KMS-11 (cell line): ENCODE results near the gene RASSF5.

Source experiments
- H2AFZ ChIP-seq: fragments of 200-600 bp; sonication (generic); 2 replicates; pipeline ENCODE4 v1.6.1; 2016; ENCODE audit warnings: antibody characterized with exemption, mixed run types, low read depth
- H3K27ac ChIP-seq: fragments of 200-600 bp; sonication (generic); 2 replicates; pipeline ENCODE4 v1.6.1; 2016; ENCODE audit warnings: mild to moderate bottlenecking, mixed run types
- H3K27me3 ChIP-seq: fragments of 200-600 bp; sonication (generic); 2 replicates; pipeline ENCODE4 v1.6.1; 2017; ENCODE audit warnings: mild to moderate bottlenecking, low read depth, mixed run types, moderate library complexity; ENCODE audit not compliant: insufficient read depth
- H3K36me3 ChIP-seq: fragments of 200-600 bp; sonication (generic); 2 replicates; pipeline ENCODE4 v1.6.1; 2017; ENCODE audit warnings: mild to moderate bottlenecking, mixed run types; ENCODE audit not compliant: insufficient read depth
- H3K4me1 ChIP-seq: fragments of 200-600 bp; sonication (generic); 2 replicates; pipeline ENCODE4 v1.6.1; 2016; ENCODE audit warnings: mild to moderate bottlenecking, low read depth, mixed run types; ENCODE audit not compliant: poor library complexity, severe bottlenecking
- H3K4me2 ChIP-seq: fragments of 200-600 bp; sonication (generic); 2 replicates; pipeline ENCODE4 v1.7.0; 2016; ENCODE audit warnings: mild to moderate bottlenecking, mixed run types
- H3K4me3 ChIP-seq: fragments of 200-600 bp; sonication (generic); IDR thresholded peaks from 2 replicates; pipeline ENCODE4 v1.6.1; 2017; ENCODE audit warnings: low read depth, low read length, mixed read lengths; ENCODE audit not compliant: insufficient read depth
- H3K79me2 ChIP-seq: fragments of 200-600 bp; sonication (generic); 2 replicates; pipeline ENCODE4 v1.6.1; 2016; ENCODE audit warnings: low read depth, mixed run types; ENCODE audit not compliant: insufficient read depth
- H3K9ac ChIP-seq: fragments of 200-600 bp; sonication (generic); 2 replicates; pipeline ENCODE4 v1.6.1; 2016; ENCODE audit warnings: mild to moderate bottlenecking, mixed run types
- H4K20me1 ChIP-seq: fragments of 200-600 bp; sonication (generic); 2 replicates; pipeline ENCODE4 v1.6.1; 2016; ENCODE audit warnings: mild to moderate bottlenecking, mixed run types; ENCODE audit not compliant: insufficient read depth
- TF ChIP-seq, protein P1 (sequence below): fragments of 200-600 bp; sonication (generic); conservative IDR thresholded peaks from 2 replicates; pipeline ENCODE4 v1.6.1; 2017; ENCODE audit warnings: low read depth, mild to moderate bottlenecking, antibody characterized with exemption, low read length, moderate library complexity, mixed read lengths

Gene RASSF5

GRCh38 chr1:206469933-206470691, 37.2 kb upstream of the RASSF5 start, which contains the start of gene IKBKE:
IKBKE (plus strand) TSS chr1:206470476; CDS start chr1:206473228, 2,752 bp downstream.
- Histone ChIP-seq H3K9ac (peak within 1 kb of the TSS; percentile 67), H3K27me3 (no peaks in the 10 kb centered on the region), H4K20me1 (no peaks in the 10 kb centered on the region), H3K27ac (peak within 1 kb of the TSS; percentile 44), H2AFZ (peak within 1 kb of the TSS; percentile 72), H3K4me3 (peak within 1 kb of the TSS; percentile 32), H3K4me2 (peak within 1 kb of the TSS; percentile 91), H3K4me1 (peaks cover 62% of the 10 kb centered on the region), H3K79me2 (peaks cover 8% of the 10 kb centered on the region; the same call in 1 of the 2 replicates), H3K36me3 (0 out of 2 replicates have a peak, but pooled peaks cover 4% of the 10 kb centered on the region)
- TF ChIP-seq, protein P1, sequence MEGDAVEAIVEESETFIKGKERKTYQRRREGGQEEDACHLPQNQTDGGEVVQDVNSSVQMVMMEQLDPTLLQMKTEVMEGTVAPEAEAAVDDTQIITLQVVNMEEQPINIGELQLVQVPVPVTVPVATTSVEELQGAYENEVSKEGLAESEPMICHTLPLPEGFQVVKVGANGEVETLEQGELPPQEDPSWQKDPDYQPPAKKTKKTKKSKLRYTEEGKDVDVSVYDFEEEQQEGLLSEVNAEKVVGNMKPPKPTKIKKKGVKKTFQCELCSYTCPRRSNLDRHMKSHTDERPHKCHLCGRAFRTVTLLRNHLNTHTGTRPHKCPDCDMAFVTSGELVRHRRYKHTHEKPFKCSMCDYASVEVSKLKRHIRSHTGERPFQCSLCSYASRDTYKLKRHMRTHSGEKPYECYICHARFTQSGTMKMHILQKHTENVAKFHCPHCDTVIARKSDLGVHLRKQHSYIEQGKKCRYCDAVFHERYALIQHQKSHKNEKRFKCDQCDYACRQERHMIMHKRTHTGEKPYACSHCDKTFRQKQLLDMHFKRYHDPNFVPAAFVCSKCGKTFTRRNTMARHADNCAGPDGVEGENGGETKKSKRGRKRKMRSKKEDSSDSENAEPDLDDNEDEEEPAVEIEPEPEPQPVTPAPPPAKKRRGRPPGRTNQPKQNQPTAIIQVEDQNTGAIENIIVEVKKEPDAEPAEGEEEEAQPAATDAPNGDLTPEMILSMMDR = peak; percentile 18; the same call in 1 of the 2 replicates

GRCh38 chr1:206470692-206471414, 36.5 kb upstream of the RASSF5 start:
- no peaks in the 10 kb centered on the region for H4K20me1 ChIP-seq
- H3K27ac ChIP-seq = peak overlapping the region; percentile 44
- peaks cover 8% of the 10 kb centered on the region; the same call in 1 of the 2 replicates for H3K79me2 ChIP-seq
- H2AFZ ChIP-seq = peak overlapping the region; percentile 72; the same call in 1 of the 2 replicates
- H3K4me3 ChIP-seq = peak overlapping the region; percentile 32
- 0 out of 2 replicates have a peak, but pooled peaks cover 4% of the 10 kb centered on the region for H3K36me3 ChIP-seq
- peak overlapping the region; percentile 91 for H3K4me2 ChIP-seq
- H3K4me1 ChIP-seq = peaks cover 65% of the 10 kb centered on the region
- H3K27me3 ChIP-seq = no peaks in the 10 kb centered on the region
- TF ChIP-seq, protein P1 = no peak
- H3K9ac ChIP-seq = peak overlapping the region; percentile 67

- TF ChIP-seq, protein P1 = no peak
- Histone ChIP-seq H3K9ac (peak overlapping the region; percentile 67; the same call in 1 of the 2 replicates), H3K4me1 (peaks cover 66% of the 10 kb centered on the region), H3K79me2 (peaks cover 8% of the 10 kb centered on the region; the same call in 1 of the 2 replicates), H3K4me3 (no peak overlapping the region), H3K36me3 (0 out of 2 replicates have a peak, but pooled peaks cover 4% of the 10 kb centered on the region), H3K27me3 (no peaks in the 10 kb centered on the region), H3K27ac (peak overlapping the region; percentile 44), H2AFZ (peak overlapping the region; percentile 72; the same call in 1 of the 2 replicates), H4K20me1 (no peaks in the 10 kb centered on the region), H3K4me2 (peak overlapping the region; percentile 91)
These were observed 35.9 kb upstream of the RASSF5 start for GRCh38 chr1:206471415-206471801.

DNA sequence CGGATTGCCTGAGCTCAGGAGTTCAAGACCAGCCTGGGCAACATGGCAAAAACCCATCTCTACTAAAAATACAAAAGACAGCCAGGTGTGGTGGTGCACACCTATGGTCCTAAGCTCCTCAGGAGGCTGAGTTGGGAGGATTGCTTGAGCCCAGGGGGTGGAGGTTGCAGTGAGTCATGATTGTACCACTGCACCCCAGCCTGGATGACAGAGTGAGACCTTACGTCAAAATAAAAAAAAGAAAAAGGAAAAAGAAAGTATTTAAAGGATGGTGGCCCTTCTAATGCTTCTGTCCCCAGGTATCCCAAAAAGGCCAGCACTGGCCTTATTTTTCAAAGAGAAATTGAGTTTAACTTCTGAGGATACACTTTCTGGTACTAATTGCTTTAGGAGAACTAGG, 35.3 kb upstream of the RASSF5 start:
- H3K79me2 ChIP-seq = peaks cover 8% of the 10 kb centered on the region; the same call in 1 of the 2 replicates
- H3K9ac ChIP-seq = peak overlapping the region; percentile 67; the same call in 1 of the 2 replicates
- peak overlapping the region; percentile 44 for H3K27ac ChIP-seq
- peaks cover 66% of the 10 kb centered on the region for H3K4me1 ChIP-seq
- H4K20me1 ChIP-seq = no peaks in the 10 kb centered on the region
- TF ChIP-seq, protein P1 = no peak
- H3K27me3 ChIP-seq = no peaks in the 10 kb centered on the region
- no peak overlapping the region for H2AFZ ChIP-seq
- H3K4me3 ChIP-seq = no peak overlapping the region
- H3K36me3 ChIP-seq = 0 out of 2 replicates have a peak, but pooled peaks cover 4% of the 10 kb centered on the region
- H3K4me2 ChIP-seq = peak overlapping the region; percentile 91
